ENCODE data around the gene TLL2.

The TLL2 gene

GRCh38 chr10:96327462-96327861 lies 186.3 kb downstream of the TLL2 start:
- DNase-seq (ENCODE audit: low read depth in 2 of 2, low spot score in 1 of 2), result no peak

- DNase-seq (ENCODE audit: low read depth in 2 of 2, low spot score in 1 of 2), result no peak
Measured at GRCh38 chr10:96325719-96326373, 187.9 kb downstream of the TLL2 start.

- no peak for DNase-seq (ENCODE audit: low read depth in 2 of 2, low spot score in 1 of 2)
Measured at GRCh38 chr10:96324447-96324846, 189.3 kb downstream of the TLL2 start.

- no peak for DNase-seq (ENCODE audit: low read depth in 2 of 2, low spot score in 1 of 2)
Measured at GRCh38 chr10:96322275-96322674, 191.5 kb downstream of the TLL2 start.

- DNase-seq (ENCODE audit: low read depth in 2 of 2, low spot score in 1 of 2), result no peak
Measured at GRCh38 chr10:96321822-96322221, 191.9 kb downstream of the TLL2 start.

- DNase-seq (ENCODE audit: low read depth in 2 of 2, low spot score in 1 of 2), result no peak
Measured at GRCh38 chr10:96319754-96320474, 193.8 kb downstream of the TLL2 start.

GRCh38 chr10:96317067-96317833 lies 196.5 kb downstream of the TLL2 start:
- no peak for DNase-seq (ENCODE audit: low read depth in 2 of 2, low spot score in 1 of 2)
